H1 (cell line): Measurements from ENCODE around the gene TRPV4. TPM values are rescaled to one million over a fixed set of nuclear protein-coding genes. Genes with fewer than 3 reads are reported as not detected.

Source experiments
- FOSL1 ChIP-seq: IDR thresholded peaks from 2 replicates; pipeline ENCODE4 v1.6.1; 2011; ENCODE audit warnings: mild to moderate bottlenecking, low read depth, low read length, moderate library complexity; ENCODE audit not compliant: insufficient read depth
- polyA plus RNA-seq, 7 experiments: library from polyadenylated mRNA; depleted of rRNA in 3 of 7; stranded (reverse) in 5 of 7; unstranded in 2 of 7; fragments of >200 nt in 5 of 7; fragments of 200-250 nt in 2 of 7; gene quantifications; 1 replicate in 5 of 7; 2 replicates in 1 of 7; 4 replicates in 1 of 7; pipeline versions ENCODE4 v1.2.1 to v1.2.3, GENCODE V29; 2011 to 2013; ENCODE audit warnings: missing spikeins in 2 of 7, mixed read lengths in 2 of 7
- total RNA-seq: library from RNA; stranded (reverse); fragmentation: NEBNext Ultra II Directional; extraction: Animal tissue kit (Norgen Biotek cat#: 25700); gene quantifications from 2 replicates; pipeline ENCODE4 v1.2.1, GENCODE V29; 2021

Gene TRPV4
- total and polyA plus RNA-seq, 2 of the 8 experiments (the other 6 are each of a cell fraction or from before 2014, with no cell fraction given) = 2.1 to 6.2 TPM

- TF ChIP-seq FOSL1 = no peak
Observed at GRCh38 chr12:109868182-109869051, 35.2 kb upstream of the TRPV4 start (continued).
